ENCODE data around the gene C1orf115.
"Not testable (repeated sequence)": the region's sequence is repeated elsewhere in the genome, so short reads cannot be mapped to it uniquely, and the experiment has no call there.

C1orf115 gene

GRCh38 chr1:220730486-220730885 is 40.3 kb downstream of the C1orf115 start:
- no peak for DNase-seq

- DNase-seq, result no peak
Measured at GRCh38 chr1:220732137-220732536, 42.0 kb downstream of the C1orf115 start.

GRCh38 chr1:220732621-220733020 is 42.5 kb downstream of the C1orf115 start:
- DNase-seq, result no peak

- DNase-seq, result peak; percentile 86 to 89
Measured at GRCh38 chr1:220733086-220733601, 43.0 kb downstream of the C1orf115 start.

GRCh38 chr1:220734571-220735326 is 44.6 kb downstream of the C1orf115 start:
- DNase-seq, result no peak

- not testable (repeated sequence) for DNase-seq
Measured at GRCh38 chr1:220736283-220736682, 46.1 kb downstream of the C1orf115 start.

- DNase-seq, result no peak
Measured at GRCh38 chr1:220741349-220741748, 51.2 kb downstream of the C1orf115 start.

GRCh38 chr1:220741825-220742224 is 51.7 kb downstream of the C1orf115 start:
- DNase-seq, result no peak

- no peak for DNase-seq
Measured at GRCh38 chr1:220742520-220742919, 52.4 kb downstream of the C1orf115 start.

- no peak for DNase-seq
Measured at GRCh38 chr1:220746851-220747250, 56.7 kb downstream of the C1orf115 start.

GRCh38 chr1:220747437-220748088 is 57.4 kb downstream of the C1orf115 start:
- no peak for DNase-seq

GRCh38 chr1:220748089-220748934 is 58.1 kb downstream of the C1orf115 start, which contains the start of gene MTARC2:
TSS of gene MTARC2 (plus strand) at chr1:220748322. CDS start at chr1:220748532, 210 bp downstream.
- peak; percentile 71 to 79 for DNase-seq

Measured in NCI-H2081 (cell line).